Loucy (cell line): ENCODE data around the gene COL26A1.

Experiments
- H2AFZ ChIP-seq: fragments of 200-600 bp; sonication (generic); 2 replicates; pipeline ENCODE4 v1.6.0; 2016; ENCODE audit warnings: antibody characterized with exemption, mild to moderate bottlenecking, low read length, moderate library complexity
- H3F3A ChIP-seq: fragments of 200-600 bp; 2 replicates; pipeline ENCODE4 v1.6.0; 2016; ENCODE audit warnings: antibody characterized with exemption, low read depth, mild to moderate bottlenecking
- H3K27me3 ChIP-seq: fragments of 200-600 bp; sonication (generic); 2 replicates; pipeline ENCODE4 v1.6.1; 2014; ENCODE audit warnings: low read length, mild to moderate bottlenecking; ENCODE audit not compliant: insufficient read depth, poor library complexity, severe bottlenecking
- H3K36me3 ChIP-seq: fragments of 200-600 bp; sonication (generic); 2 replicates; pipeline ENCODE4 v1.6.1; 2016; ENCODE audit warnings: low read length; ENCODE audit not compliant: insufficient read depth
- H3K4me1 ChIP-seq: fragments of 200-600 bp; sonication (generic); 2 replicates; pipeline ENCODE4 v1.5.1; 2014; ENCODE audit warnings: low read length, mild to moderate bottlenecking; ENCODE audit not compliant: insufficient read depth, poor library complexity, severe bottlenecking
- H3K4me2 ChIP-seq: fragments of 200-600 bp; sonication (generic); 2 replicates; pipeline ENCODE4 v1.6.0; 2014; ENCODE audit warnings: antibody characterized with exemption, low read length, low read depth, mild to moderate bottlenecking; ENCODE audit not compliant: poor library complexity, severe bottlenecking
- H3K4me3 ChIP-seq: fragments of 200-600 bp; sonication (generic); 2 replicates; pipeline ENCODE4 v1.5.1; 2014; ENCODE audit warnings: low read length, mild to moderate bottlenecking, mixed read lengths; ENCODE audit not compliant: poor library complexity, severe bottlenecking
- H3K79me2 ChIP-seq: fragments of 200-600 bp; sonication (generic); 2 replicates; pipeline ENCODE4 v1.6.1; 2014; ENCODE audit warnings: low read length; ENCODE audit not compliant: insufficient read depth
- H3K9ac ChIP-seq: fragments of 200-600 bp; sonication (generic); 2 replicates; pipeline ENCODE4 v1.6.0; 2014; ENCODE audit warnings: mild to moderate bottlenecking, low read depth, low read length, moderate library complexity; ENCODE audit not compliant: poor library complexity, severe bottlenecking
- H3K9me2 ChIP-seq: fragments of 200-600 bp; sonication (generic); replicated peaks from 2 replicates; pipeline ENCODE4 v1.6.1; 2016; ENCODE audit warnings: low read depth, low read length, mixed read lengths
- H3K9me3 ChIP-seq: fragments of 200-600 bp; sonication (generic); 2 replicates; pipeline ENCODE4 v1.6.1; 2014; ENCODE audit warnings: mild to moderate bottlenecking, antibody characterized with exemption, low read length, low read depth; ENCODE audit not compliant: insufficient read depth
- H4K20me1 ChIP-seq: fragments of 200-600 bp; sonication (generic); 2 replicates; pipeline ENCODE4 v1.6.0; 2014; ENCODE audit warnings: antibody characterized with exemption, low read length, mild to moderate bottlenecking; ENCODE audit not compliant: insufficient read depth, poor library complexity, severe bottlenecking
- CTCF ChIP-seq: fragments of 200-600 bp; sonication (generic); conservative IDR thresholded peaks from 2 replicates; pipeline ENCODE4 v1.5.1; 2014; ENCODE audit warnings: mild to moderate bottlenecking, antibody characterized with exemption, low read length
- EZH2phosphoT487 ChIP-seq: fragments of 200-600 bp; IDR thresholded peaks from 2 replicates; pipeline ENCODE4 v1.6.1; 2018; ENCODE audit warnings: antibody characterized with exemption, mild to moderate bottlenecking, moderate library complexity, borderline replicate concordance

COL26A1 gene

DNA sequence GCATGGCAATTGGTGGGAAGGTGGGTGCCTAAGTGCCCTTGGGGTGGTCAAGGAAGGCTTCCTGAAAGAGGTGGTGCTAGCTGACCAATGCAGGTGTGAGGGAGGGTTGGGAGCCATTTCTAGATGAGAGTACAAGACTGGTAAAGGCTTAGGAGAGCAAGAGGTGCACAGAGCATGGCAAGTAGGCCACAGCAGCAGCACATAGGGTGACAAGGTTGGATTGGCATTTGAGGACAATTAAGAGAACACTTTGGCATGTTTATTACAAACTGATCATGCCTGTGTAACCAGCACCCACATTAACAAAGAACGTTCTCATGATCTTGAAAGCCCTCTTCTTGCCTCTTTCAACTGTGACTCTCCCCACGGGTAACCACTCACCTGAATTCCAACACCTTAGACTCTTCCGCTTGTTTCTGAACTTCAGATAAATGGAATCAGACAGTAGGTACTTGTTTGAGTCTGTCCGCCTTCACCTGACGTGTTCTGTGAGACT, 158.8 kb downstream of the COL26A1 start:
- no peak overlapping the region for H3K9ac ChIP-seq
- no peaks in the 10 kb centered on the region for H3K36me3 ChIP-seq
- no peaks in the 10 kb centered on the region for H4K20me1 ChIP-seq
- H3K4me3 ChIP-seq = no peak overlapping the region
- no peaks in the 10 kb centered on the region for H3K79me2 ChIP-seq
- H3K9me3 ChIP-seq = no peaks in the 10 kb centered on the region
- H3K27me3 ChIP-seq = no peaks in the 10 kb centered on the region
- H2AFZ ChIP-seq = no peak overlapping the region
- H3K4me1 ChIP-seq = no peaks in the 10 kb centered on the region
- no peaks in the 10 kb centered on the region for H3F3A ChIP-seq
- H3K4me2 ChIP-seq = no peak overlapping the region
- no peak for TF ChIP-seq CTCF
- no peak for TF ChIP-seq EZH2phosphoT487
- H3K9me2 ChIP-seq = no peaks in the 10 kb centered on the region

- Histone ChIP-seq H3K9me2 (no peaks in the 10 kb centered on the region), H3K9ac (no peak overlapping the region), H3K27me3 (no peaks in the 10 kb centered on the region), H3K4me1 (no peaks in the 10 kb centered on the region), H4K20me1 (no peaks in the 10 kb centered on the region), H3K36me3 (no peaks in the 10 kb centered on the region), H3K4me2 (no peak overlapping the region), H3F3A (no peaks in the 10 kb centered on the region), H3K9me3 (no peaks in the 10 kb centered on the region), H3K79me2 (no peaks in the 10 kb centered on the region), H2AFZ (no peak overlapping the region), H3K4me3 (no peak overlapping the region)
- TF ChIP-seq EZH2phosphoT487 = no peak
- TF ChIP-seq CTCF = no peak
These were observed 159.3 kb downstream of the COL26A1 start for GRCh38 chr7:101522021-101522420.

- TF ChIP-seq EZH2phosphoT487 = no peak
- no peak for TF ChIP-seq CTCF
- H3K9ac ChIP-seq = no peak overlapping the region
- no peak overlapping the region for H2AFZ ChIP-seq
- H3F3A ChIP-seq = no peaks in the 10 kb centered on the region
- peaks cover 5% of the 10 kb centered on the region for H3K4me1 ChIP-seq
- no peaks in the 10 kb centered on the region for H3K36me3 ChIP-seq
- H4K20me1 ChIP-seq = no peaks in the 10 kb centered on the region
- H3K79me2 ChIP-seq = no peaks in the 10 kb centered on the region
- H3K4me3 ChIP-seq = no peak overlapping the region
- H3K4me2 ChIP-seq = no peak overlapping the region
- H3K9me2 ChIP-seq = no peaks in the 10 kb centered on the region
- H3K27me3 ChIP-seq = no peaks in the 10 kb centered on the region
- no peaks in the 10 kb centered on the region for H3K9me3 ChIP-seq
These were observed 165.4 kb downstream of the COL26A1 start for GRCh38 chr7:101527844-101528667.
